Measurements from ENCODE around the gene PRSS3. TPM values are rescaled to one million over a fixed set of nuclear protein-coding genes. Genes with fewer than 3 reads are reported as not detected.

Gene PRSS3
- total and polyA plus RNA-seq, 10 of the 15 experiments (the other 5 are each of a cell fraction or from before 2014, with no cell fraction given): 0.54 TPM; not detected in 9

- in situ Hi-C loops (cut with MboI): no loop called here
- no peak for FAIRE-seq
- no peaks in the 10 kb centered on the region for H4K20me1 ChIP-seq (ENCODE audit: control insufficient read depth, insufficient read depth)
- H3K4me3 ChIP-seq: no peak overlapping the region
- H3K9me3 ChIP-seq (replicated peaks; ENCODE audit: control insufficient read depth, insufficient read depth, low read length): no peaks in the 10 kb centered on the region; the same call in 2 of the 3 replicates
- DNase-seq (ENCODE audit: low read depth, low spot score): no peak
- intact Hi-C loops (cut with micrococcal nuclease; ENCODE audit: unreplicated experiment): no loop called here
- peaks cover 3 to 6% of the 10 kb centered on the region in 2 experiments; a peak in 2 of 4 replicates for H3K27me3 ChIP-seq (replicated peaks in 1 of 2; ENCODE audit: control insufficient read depth in 2 of 2, insufficient read depth in 2 of 2, low read length in 1 of 2)
- H3K4me1 ChIP-seq (ENCODE audit: control insufficient read depth, insufficient read depth, low read length): no peaks in the 10 kb centered on the region
- no peak for ATAC-seq
- no peak overlapping the region for H3K9ac ChIP-seq (ENCODE audit: control insufficient read depth, insufficient read depth, low read length)
- SMC1A ChIA-PET (ENCODE audit: uncharacterized antibody, unreplicated experiment): no interaction called here
- H2AFZ ChIP-seq (ENCODE audit: control insufficient read depth, low read depth, low read length): no peak overlapping the region
- no TSS peak for BruUV-seq (replicated peaks)
- TF ChIP-seq NRF1 (conservative IDR thresholded peaks at IDR 0.05; ENCODE audit: low read depth, low read length) (no peak), EP300 (IDR thresholded peaks at IDR 0.05; ENCODE audit: borderline replicate concordance in 1 of 2, control insufficient read depth in 1 of 2, low read depth in 2 of 2, low read length in 2 of 2) (no peak), PRDM15 (CRISPR knock-in tag; IDR thresholded peaks at IDR 0.05) (no peak), NR2C2 (IDR thresholded peaks at IDR 0.05; ENCODE audit: borderline replicate concordance, control insufficient read depth, insufficient read length, low read depth) (no peak), ZNF24 (IDR thresholded peaks at IDR 0.05) (no peak), SMARCA5 (IDR thresholded peaks at IDR 0.05) (no peak), IRF5 (IDR thresholded peaks at IDR 0.05; ENCODE audit: borderline replicate concordance) (no peak), KDM1A (IDR thresholded peaks at IDR 0.05; ENCODE audit: borderline replicate concordance) (no peak), CBX5 (IDR thresholded peaks at IDR 0.05; ENCODE audit: low read depth) (no peak), NFIC (IDR thresholded peaks at IDR 0.05; ENCODE audit: low read depth, low read length) (no peak), POLR2A (IDR thresholded peaks at IDR 0.05; ENCODE audit: low read depth, low read length) (no peak), FOXK2 (IDR thresholded peaks at IDR 0.05) (no peak), ZNF687 (IDR thresholded peaks at IDR 0.05) (no peak), BMI1 (IDR thresholded peaks at IDR 0.05; ENCODE audit: borderline replicate concordance) (no peak), TBL1XR1 (IDR thresholded peaks at IDR 0.05; ENCODE audit: low read depth, low read length) (no peak), RAD21 (IDR thresholded peaks at IDR 0.05; ENCODE audit: insufficient read depth, low read depth, low read length) (no peak), EGR1 (IDR thresholded peaks at IDR 0.05; ENCODE audit: borderline replicate concordance in 1 of 2, low read depth in 2 of 2, low read length in 2 of 2) (no peak), TARDBP (IDR thresholded peaks at IDR 0.05; ENCODE audit: borderline replicate concordance) (no peak)
- H3K4me2 ChIP-seq (ENCODE audit: control insufficient read depth, insufficient read depth): no peak overlapping the region
- 32% methylated on average over 8 of the region's 8 CpGs for WGBS (ENCODE audit: insufficient coverage, insufficient replicate concordance, low lambda C conversion rate, missing lambda C conversion rate)
- no peaks in the 10 kb centered on the region for H3K79me2 ChIP-seq (ENCODE audit: control insufficient read depth, insufficient read depth, low read length)
- POLR2A ChIA-PET: no interaction called here
- CTCF ChIA-PET: no interaction called here
- no peak overlapping the region for H3K27ac ChIP-seq (ENCODE audit: control insufficient read depth, insufficient read depth)
- H3K36me3 ChIP-seq (ENCODE audit: control insufficient read depth in 2 of 2, insufficient read depth in 2 of 2, low read length in 1 of 2): no peaks in the 10 kb centered on the region
- RAD21 ChIA-PET (ENCODE audit: unreplicated experiment): no interaction called here
Observed at GRCh38 chr9:33797837-33798236, 2.5 kb downstream of the PRSS3 start.

Data from GM12878 (cell line).